ENCODE results near the gene CNOT1.

- TF ChIP-seq POLR2A (IDR thresholded peaks at IDR 0.05; ENCODE audit: low read depth, low read length) = no peak
- no peak for TF ChIP-seq POLR2AphosphoS5 (IDR thresholded peaks at IDR 0.05; ENCODE audit: low read depth, low read length)
- TF ChIP-seq TAF1 (IDR thresholded peaks at IDR 0.05; ENCODE audit: borderline replicate concordance, low read depth, low read length) = no peak
Measured at GRCh38 chr16:58487566-58488351, 141.9 kb downstream of the CNOT1 start.

Data from GM12892 (cell line).